CD4-positive, alpha-beta T cell treated with Interleukin-17A for 4 hours (primary cell): ENCODE results near the gene NUAK1.

Source experiments
- DNase-seq: peaks from one replicate; pipeline ENCODE4 v3.0.0-alpha.2; 2020; ENCODE audit warnings: mixed read lengths

Gene NUAK1

GRCh38 chr12:106108185-106108835 is 30.4 kb downstream of the NUAK1 start:
- no peak for DNase-seq

GRCh38 chr12:106107566-106107965 is 31.2 kb downstream of the NUAK1 start:
- no peak for DNase-seq

- DNase-seq = no peak
These were observed 31.9 kb downstream of the NUAK1 start for GRCh38 chr12:106106892-106107291.

- DNase-seq = no peak
These were observed 32.6 kb downstream of the NUAK1 start for GRCh38 chr12:106106061-106106566.

GRCh38 chr12:106101803-106102202 is 37.0 kb downstream of the NUAK1 start:
- DNase-seq = no peak

- DNase-seq = no peak
These were observed 40.0 kb downstream of the NUAK1 start for GRCh38 chr12:106098691-106099200.

- DNase-seq = no peak
These were observed 41.7 kb downstream of the NUAK1 start for GRCh38 chr12:106097011-106097410.

GRCh38 chr12:106096376-106096775 is 42.4 kb downstream of the NUAK1 start:
- no peak for DNase-seq

GRCh38 chr12:106094304-106094703 is 44.5 kb downstream of the NUAK1 start:
- DNase-seq = no peak

GRCh38 chr12:106093246-106093645 is 45.5 kb downstream of the NUAK1 start:
- DNase-seq = no peak

- DNase-seq = no peak
These were observed 47.3 kb downstream of the NUAK1 start for GRCh38 chr12:106091446-106091820.

GRCh38 chr12:106090591-106091445 is 47.9 kb downstream of the NUAK1 start:
- DNase-seq = no peak

- no peak for DNase-seq
These were observed 48.8 kb downstream of the NUAK1 start for GRCh38 chr12:106089935-106090334.

- no peak for DNase-seq
These were observed 49.8 kb downstream of the NUAK1 start for GRCh38 chr12:106088811-106089485.

- no peak for DNase-seq
These were observed 50.4 kb downstream of the NUAK1 start for GRCh38 chr12:106088246-106088808.

- DNase-seq = no peak
These were observed 52.1 kb downstream of the NUAK1 start for GRCh38 chr12:106086696-106087095.

GRCh38 chr12:106085213-106085612 is 53.5 kb downstream of the NUAK1 start:
- DNase-seq = no peak

- no peak for DNase-seq
These were observed 54.0 kb downstream of the NUAK1 start for GRCh38 chr12:106084759-106085158.

- no peak for DNase-seq
These were observed 54.6 kb downstream of the NUAK1 start for GRCh38 chr12:106084014-106084671.

- DNase-seq = no peak
These were observed 56.3 kb downstream of the NUAK1 start for GRCh38 chr12:106082216-106083175.

GRCh38 chr12:106081606-106082005 is 57.1 kb downstream of the NUAK1 start:
- DNase-seq = no peak
